H9 (cell line): ENCODE results near the gene TMEM41B. TPM values are rescaled to one million over a fixed set of nuclear protein-coding genes. Genes with fewer than 3 reads are reported as not detected.
A peak's percentile ranks its signal among the peaks of the same experiment; 100 is the strongest.

Source experiments
- DNase-seq: peaks from one replicate; pipeline ENCODE4 v3.0.0-alpha.2; 2017
- H2AFZ ChIP-seq: one replicate; pipeline ENCODE4 v1.6.1; 2013; ENCODE audit warnings: mild to moderate bottlenecking, low read length, control low read depth, moderate library complexity
- H2AK5ac ChIP-seq: 2 replicates; pipeline ENCODE4 v1.6.1; 2013; ENCODE audit warnings: low read length, control low read depth, mixed read lengths; ENCODE audit not compliant: insufficient read length
- H2BK120ac ChIP-seq: one replicate; pipeline ENCODE4 v1.6.1; 2013; ENCODE audit warnings: low read depth, mild to moderate bottlenecking, low read length, control low read depth, inconsistent platforms; ENCODE audit not compliant: poor library complexity, severe bottlenecking
- H2BK12ac ChIP-seq: 2 replicates; pipeline ENCODE4 v1.6.1; 2013; ENCODE audit warnings: low read length, control low read depth, mixed read lengths, low read depth; ENCODE audit not compliant: insufficient read length
- H2BK15ac ChIP-seq: 2 replicates; pipeline ENCODE4 v1.6.1; 2013; ENCODE audit warnings: low read depth, low read length, control low read depth
- H2BK20ac ChIP-seq: one replicate; pipeline ENCODE4 v1.6.1; 2013; ENCODE audit warnings: low read depth, mild to moderate bottlenecking, low read length, control low read depth, inconsistent platforms; ENCODE audit not compliant: poor library complexity, severe bottlenecking
- H2BK5ac ChIP-seq: 2 replicates; pipeline ENCODE4 v1.6.1; 2013; ENCODE audit warnings: low read length, control low read depth, mixed read lengths; ENCODE audit not compliant: insufficient read length
- H3K14ac ChIP-seq: 2 replicates; pipeline ENCODE4 v1.6.1; 2013; ENCODE audit warnings: low read length, control low read depth; ENCODE audit not compliant: insufficient read depth
- H3K18ac ChIP-seq: 2 replicates; pipeline ENCODE4 v1.6.1; 2013; ENCODE audit warnings: low read depth, mild to moderate bottlenecking, mixed read lengths, low read length, control low read depth; ENCODE audit not compliant: insufficient read length
- H3K23ac ChIP-seq: 2 replicates; pipeline ENCODE4 v1.6.1; 2013; ENCODE audit warnings: low read length, control low read depth, mixed read lengths, low read depth; ENCODE audit not compliant: insufficient read length
- H3K23me2 ChIP-seq: 2 replicates; pipeline ENCODE4 v1.6.1; 2013; ENCODE audit warnings: low read depth, mild to moderate bottlenecking, mixed read lengths, low read length, control low read depth; ENCODE audit not compliant: insufficient read length, poor library complexity, severe bottlenecking
- H3K27ac ChIP-seq: 2 replicates; pipeline ENCODE4 v1.5.1; 2013; ENCODE audit warnings: low read length, control low read depth, mixed read lengths, low read depth; ENCODE audit not compliant: insufficient read length
- H3K27me3 ChIP-seq: 2 replicates; pipeline ENCODE4 v1.6.1; 2013; ENCODE audit warnings: low read length, control low read depth, inconsistent platforms; ENCODE audit not compliant: insufficient read depth
- H3K4ac ChIP-seq: 2 replicates; pipeline ENCODE4 v1.6.1; 2013; ENCODE audit warnings: low read depth, mild to moderate bottlenecking, control low read depth, inconsistent platforms, low read length, moderate library complexity
- H3K4me1 ChIP-seq: 2 replicates; pipeline ENCODE4 v1.6.1; 2013; ENCODE audit warnings: low read length, control low read depth, inconsistent platforms; ENCODE audit not compliant: insufficient read depth
- H3K4me2 ChIP-seq: 2 replicates; pipeline ENCODE4 v1.6.1; 2013; ENCODE audit warnings: low read length, control low read depth, mixed read lengths; ENCODE audit not compliant: insufficient read length, insufficient read depth
- H3K56ac ChIP-seq: 2 replicates; pipeline ENCODE4 v1.6.1; 2013; ENCODE audit warnings: low read depth, mild to moderate bottlenecking, mixed read lengths, low read length, control low read depth; ENCODE audit not compliant: insufficient read length
- H3K79me1 ChIP-seq: 2 replicates; pipeline ENCODE4 v1.6.1; 2013; ENCODE audit warnings: low read depth, mild to moderate bottlenecking, moderate library complexity, low read length, control low read depth, inconsistent platforms; ENCODE audit not compliant: insufficient read depth, poor library complexity, severe bottlenecking
- H3K79me2 ChIP-seq: 2 replicates; pipeline ENCODE4 v1.6.1; 2013; ENCODE audit warnings: low read length, control low read depth, inconsistent platforms; ENCODE audit not compliant: insufficient read depth
- H3K9ac ChIP-seq: 2 replicates; pipeline ENCODE4 v1.6.1; 2013; ENCODE audit warnings: low read length, control low read depth, mixed read lengths; ENCODE audit not compliant: insufficient read length; ENCODE audit errors: extremely low read depth
- H3K9me3 ChIP-seq: one replicate; pipeline ENCODE4 v1.6.1; 2013; ENCODE audit warnings: low read depth, low read length, inconsistent platforms; ENCODE audit not compliant: control insufficient read depth
- H3T11ph ChIP-seq: one replicate; pipeline ENCODE4 v1.6.1; 2013; ENCODE audit warnings: mild to moderate bottlenecking, low read length, control low read depth, inconsistent platforms
- H4K20me1 ChIP-seq: one replicate; pipeline ENCODE4 v1.6.1; 2013; ENCODE audit not compliant: control insufficient read depth, insufficient read length, insufficient read depth
- H4K5ac ChIP-seq: 2 replicates; pipeline ENCODE4 v1.6.1; 2013; ENCODE audit warnings: low read depth, mild to moderate bottlenecking, mixed read lengths, low read length, control low read depth; ENCODE audit not compliant: insufficient read length
- H4K8ac ChIP-seq: replicated peaks from 2 replicates; pipeline ENCODE4 v1.6.1; 2013; ENCODE audit warnings: low read length, control low read depth, mixed read lengths, low read depth; ENCODE audit not compliant: insufficient read length
- H4K91ac ChIP-seq: 2 replicates; pipeline ENCODE4 v1.6.1; 2013; ENCODE audit warnings: low read depth, mild to moderate bottlenecking, moderate library complexity, mixed read lengths, low read length, control low read depth; ENCODE audit not compliant: insufficient read length
- H3K27ac Mint-ChIP-seq, 3 experiments: 2 replicates in 2 of 3; 3 replicates in 1 of 3; pipeline ENCODE4 v1.8.0; 2020 to 2021; ENCODE audit warnings: mixed read lengths in 3 of 3, mild to moderate bottlenecking in 1 of 3, moderate library complexity in 1 of 3
- H3K27me3 Mint-ChIP-seq: 2 replicates; pipeline ENCODE4 v1.8.0; 2021; ENCODE audit warnings: low read depth, mild to moderate bottlenecking, moderate library complexity, mixed read lengths
- H3K36me3 Mint-ChIP-seq, 3 experiments: 2 replicates in 2 of 3; 3 replicates in 1 of 3; pipeline ENCODE4 v1.8.0; 2020 to 2021; ENCODE audit warnings: low read depth in 3 of 3, mixed read lengths in 3 of 3; ENCODE audit not compliant: insufficient read depth in 1 of 3
- H3K4me1 Mint-ChIP-seq, 2 experiments: 2 replicates each; pipeline ENCODE4 v1.8.0; 2020; ENCODE audit warnings: mixed read lengths in 2 of 2
- H3K4me3 Mint-ChIP-seq, 2 experiments: 2 replicates in 1 of 2; 3 replicates in 1 of 2; pipeline ENCODE4 v1.8.0; 2020 to 2021; ENCODE audit warnings: mild to moderate bottlenecking in 2 of 2, mixed read lengths in 2 of 2, moderate library complexity in 1 of 2
- H3K9me3 Mint-ChIP-seq, 2 experiments: 2 replicates in 1 of 2; 3 replicates in 1 of 2; pipeline ENCODE4 v1.8.0; 2020; ENCODE audit warnings: mild to moderate bottlenecking in 2 of 2, mixed read lengths in 2 of 2, moderate library complexity in 1 of 2
- CTCF ChIP-seq: fragments of 200-600 bp; sonication (generic); conservative IDR thresholded peaks from 3 replicates; pipeline ENCODE4 v1.8.0; 2021; ENCODE audit warnings: antibody characterized with exemption, mild to moderate bottlenecking
- WGBS: extraction: QIAGEN DNeasy Blood & Tissue Kit; methylation state at CpG from one replicate; pipeline ENCODE4 v1.1.7; 2013; ENCODE audit warnings: missing lambda C conversion rate, low lambda C conversion rate, mixed read lengths; ENCODE audit not compliant: insufficient read length; ENCODE audit errors: extremely low coverage; 5-methylcytosine and 5-hydroxymethylcytosine counted together
- total RNA-seq: library from RNA; stranded (reverse); gene quantifications from 2 replicates; pipeline ENCODE4 v1.2.1, GENCODE V29; 2021

Gene TMEM41B
- total RNA-seq, 1 experiment from 2014 or later: 48.7 TPM

GRCh38 chr11:9254416-9254815 is 60.0 kb downstream of the TMEM41B start:
- H3K9ac ChIP-seq: no peak overlapping the region
- no peak overlapping the region for H3K4me2 ChIP-seq
- no peak overlapping the region for H2AK5ac ChIP-seq
- H3K23ac ChIP-seq: no peak overlapping the region
- H3T11ph ChIP-seq: no peak overlapping the region
- no peak overlapping the region for H4K8ac ChIP-seq
- no peaks in the 10 kb centered on the region for H4K20me1 ChIP-seq
- H3K79me1 ChIP-seq: no peaks in the 10 kb centered on the region
- H3K9me3 Mint-ChIP-seq: peaks cover 0 to 6% of the 10 kb centered on the region in 2 experiments; a peak in 1 of 5 replicates
- no peak overlapping the region for H2AFZ ChIP-seq
- no CpG with 5 or more reads among the region's 3 CpGs for WGBS
- H2BK120ac ChIP-seq: no peak overlapping the region
- H3K4me1 Mint-ChIP-seq: peaks cover 9 to 12% of the 10 kb centered on the region in 2 experiments
- H3K9me3 ChIP-seq: no peaks in the 10 kb centered on the region
- H3K4me3 Mint-ChIP-seq: no peak overlapping the region
- peaks cover 6 to 13% (median 9%) of the 10 kb centered on the region in 3 experiments; a peak in 6 of 7 replicates for H3K36me3 Mint-ChIP-seq
- no peaks in the 10 kb centered on the region for H3K27me3 ChIP-seq
- no peak overlapping the region for H3K18ac ChIP-seq
- H4K5ac ChIP-seq: no peak overlapping the region
- no peak overlapping the region for H3K4ac ChIP-seq
- no peaks in the 10 kb centered on the region for H3K4me1 ChIP-seq
- H4K91ac ChIP-seq: no peak overlapping the region
- peaks cover 13% of the 10 kb centered on the region; the same call in 1 of the 2 replicates for H3K79me2 ChIP-seq
- H2BK5ac ChIP-seq: no peak overlapping the region
- H3K27me3 Mint-ChIP-seq: no peaks in the 10 kb centered on the region
- peak overlapping the region in 1 of 3 experiments; percentile 13; a peak in 1 of 7 replicates for H3K27ac Mint-ChIP-seq
- no peak overlapping the region for H2BK20ac ChIP-seq
- H3K56ac ChIP-seq: no peak overlapping the region
- H3K27ac ChIP-seq: no peak overlapping the region
- DNase-seq: no peak
- no peak overlapping the region for H3K14ac ChIP-seq
- H2BK15ac ChIP-seq: no peak overlapping the region
- H3K23me2 ChIP-seq: no peaks in the 10 kb centered on the region
- no peak overlapping the region for H2BK12ac ChIP-seq
- TF ChIP-seq CTCF: no peak
